IPS-18c (cell line): Measurements from ENCODE around the gene PPFIBP1.
A peak's percentile ranks its signal among the peaks of the same experiment; 100 is the strongest.

Source experiments
- H3K4me3 ChIP-seq: 2 replicates; pipeline ENCODE4 v1.7.0; 2013; ENCODE audit warnings: low read depth, mild to moderate bottlenecking, low read length, moderate library complexity; ENCODE audit not compliant: insufficient read depth
- H3K9me3 ChIP-seq: one replicate; pipeline ENCODE4 v1.6.1; 2013; ENCODE audit warnings: mild to moderate bottlenecking, low read length, moderate library complexity; ENCODE audit not compliant: control insufficient read depth, insufficient read depth

PPFIBP1 gene

GRCh38 chr12:27688671-27689070, 164.7 kb downstream of the PPFIBP1 start:
- no peaks in the 10 kb centered on the region for H3K9me3 ChIP-seq
- no peak overlapping the region for H3K4me3 ChIP-seq

DNA sequence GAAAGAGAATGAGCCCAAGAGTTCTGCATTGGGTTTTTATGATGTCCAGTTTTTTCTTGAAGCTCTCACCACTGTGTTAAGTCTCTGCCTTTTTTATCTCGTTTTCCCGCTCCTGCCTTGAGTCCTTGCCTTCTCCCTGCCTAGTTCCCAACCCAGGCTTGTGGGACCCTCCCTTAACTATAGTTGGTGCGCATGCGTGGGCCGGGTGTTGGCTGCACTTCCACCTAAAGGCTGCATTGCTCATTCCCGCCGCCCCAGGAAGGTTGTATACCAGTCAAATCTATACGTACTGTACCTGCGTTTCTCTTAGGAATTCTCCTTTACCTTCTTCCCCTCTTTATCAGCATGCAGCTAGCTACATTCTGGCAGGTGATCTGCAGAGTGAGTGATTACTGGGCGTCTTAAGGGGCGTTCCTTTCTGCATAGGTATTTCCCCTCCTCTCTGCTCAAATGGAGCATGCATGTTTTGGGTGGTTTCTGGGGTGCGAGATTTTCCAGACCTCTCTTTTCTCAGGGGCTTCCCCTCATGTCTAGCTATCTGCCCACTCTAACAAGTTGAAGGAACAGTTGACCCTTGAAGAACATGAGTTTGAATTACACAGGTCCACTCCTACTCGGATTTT, 165.7 kb downstream of the PPFIBP1 start:
- Histone ChIP-seq H3K9me3 (no peaks in the 10 kb centered on the region), H3K4me3 (no peak overlapping the region)

DNA sequence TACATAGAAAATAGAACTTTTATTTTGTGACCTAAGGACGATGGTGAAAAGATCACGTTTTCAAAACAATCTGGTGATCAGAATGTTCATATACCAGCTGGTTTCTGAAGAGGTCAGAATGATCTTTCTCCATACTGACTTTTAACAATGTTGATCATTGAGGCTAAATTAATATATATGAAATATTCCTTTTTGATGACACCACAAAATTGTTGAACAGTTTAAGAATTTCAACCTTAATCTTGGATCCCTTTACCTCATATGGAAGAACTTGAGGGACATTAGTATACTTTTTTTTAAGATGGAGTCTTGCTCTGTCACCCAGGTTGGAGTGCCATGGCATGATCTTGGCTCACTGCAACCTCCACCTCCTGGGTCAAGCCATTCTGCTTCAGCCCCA, 169.4 kb downstream of the PPFIBP1 start:
- Histone ChIP-seq H3K4me3 (no peak overlapping the region), H3K9me3 (peaks cover under 1% of the 10 kb centered on the region)

DNA sequence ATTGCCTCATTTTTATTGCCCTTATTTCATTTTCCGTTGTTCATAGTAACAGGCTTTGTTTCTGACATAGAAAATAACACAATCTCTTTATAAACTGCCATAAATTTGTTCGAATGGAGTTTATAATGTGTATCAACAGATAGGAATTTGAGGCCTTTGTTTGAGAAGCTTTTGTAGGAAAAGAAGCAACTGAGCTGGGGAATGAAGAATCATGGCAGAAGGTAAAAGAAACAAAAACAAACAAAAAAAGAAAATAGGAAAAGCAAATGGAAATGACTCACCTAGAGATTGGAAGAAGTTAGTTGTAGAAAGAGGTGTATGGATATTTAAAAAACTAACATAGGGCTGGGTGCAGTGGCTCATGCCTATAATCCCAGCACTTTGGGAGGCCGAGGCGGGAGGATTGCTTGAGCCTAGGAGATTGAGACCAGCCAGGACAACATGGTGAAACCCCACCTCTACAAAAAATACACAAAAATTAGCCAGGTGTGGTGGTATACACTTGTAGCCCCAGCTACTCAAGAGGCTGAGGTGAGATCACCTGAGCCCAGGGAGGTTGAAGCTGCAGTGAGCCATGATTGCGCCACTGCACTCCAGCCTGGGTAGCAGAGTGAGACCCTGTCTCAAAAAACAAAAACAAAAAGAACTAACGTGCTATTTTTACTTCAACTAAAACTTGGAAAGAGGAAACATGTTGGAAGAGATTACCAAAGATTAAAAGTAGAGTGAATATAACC, 171.7 kb downstream of the PPFIBP1 start:
- peaks cover 2% of the 10 kb centered on the region for H3K9me3 ChIP-seq
- no peak overlapping the region for H3K4me3 ChIP-seq

DNA sequence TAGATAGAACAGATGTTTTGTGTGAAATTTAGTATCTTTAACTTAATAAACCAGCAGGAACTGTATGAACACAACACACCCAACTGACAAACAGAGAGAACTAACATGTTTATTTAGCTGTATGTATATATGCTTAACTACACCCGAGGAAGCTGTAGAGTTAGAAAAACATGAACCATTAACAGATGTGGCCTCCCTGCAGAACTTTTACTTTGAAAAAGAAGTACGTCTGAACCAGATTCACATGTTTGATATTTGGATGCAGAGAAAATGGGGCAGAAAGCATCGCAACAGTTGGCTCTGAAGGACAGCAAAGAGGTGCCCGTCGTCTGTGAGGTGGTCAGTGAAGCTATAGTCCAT, 172.3 kb downstream of the PPFIBP1 start, which contains the start of gene REP15:
TSS of gene REP15 (plus strand) at position 155 of the 360 bp plus-strand sequence. CDS start at position 271, 116 bp downstream.
- Histone ChIP-seq H3K4me3 (no peak within 1 kb of the TSS), H3K9me3 (peaks cover 2% of the 10 kb centered on the region)

DNA sequence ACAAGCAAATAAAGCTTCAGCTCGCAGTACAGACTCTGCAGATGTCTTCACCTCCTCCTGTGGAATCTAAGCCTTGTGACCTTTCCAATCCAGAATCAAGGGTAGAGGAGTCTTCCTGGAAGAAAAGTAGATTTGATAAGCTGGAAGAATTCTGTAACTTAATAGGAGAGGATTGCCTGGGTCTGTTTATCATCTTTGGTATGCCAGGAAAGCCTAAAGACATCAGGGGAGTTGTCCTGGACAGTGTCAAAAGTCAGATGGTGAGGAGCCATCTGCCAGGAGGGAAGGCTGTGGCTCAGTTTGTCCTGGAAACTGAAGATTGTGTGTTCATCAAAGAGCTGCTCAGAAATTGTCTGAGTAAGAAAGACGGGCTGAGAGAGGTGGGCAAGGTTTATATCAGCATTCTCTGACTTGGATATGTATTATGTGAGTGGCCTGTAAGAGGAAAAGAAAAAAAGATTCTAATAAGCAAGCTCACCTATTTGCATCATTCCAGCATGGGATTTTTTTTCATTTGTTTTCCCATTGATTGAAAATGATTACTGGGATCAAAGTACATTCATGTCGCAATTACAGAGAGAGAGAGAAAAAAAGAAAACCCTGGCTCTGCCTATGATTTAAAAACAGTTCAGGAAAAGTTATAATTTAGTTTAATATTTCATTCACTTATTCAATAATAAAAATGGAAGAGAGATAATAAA, 173.0 kb downstream of the PPFIBP1 start:
- Histone ChIP-seq H3K4me3 (no peak overlapping the region), H3K9me3 (peaks cover 2% of the 10 kb centered on the region)

GRCh38 chr12:27703720-27704452, 179.9 kb downstream of the PPFIBP1 start:
- no peaks in the 10 kb centered on the region for H3K9me3 ChIP-seq
- no peak overlapping the region for H3K4me3 ChIP-seq

DNA sequence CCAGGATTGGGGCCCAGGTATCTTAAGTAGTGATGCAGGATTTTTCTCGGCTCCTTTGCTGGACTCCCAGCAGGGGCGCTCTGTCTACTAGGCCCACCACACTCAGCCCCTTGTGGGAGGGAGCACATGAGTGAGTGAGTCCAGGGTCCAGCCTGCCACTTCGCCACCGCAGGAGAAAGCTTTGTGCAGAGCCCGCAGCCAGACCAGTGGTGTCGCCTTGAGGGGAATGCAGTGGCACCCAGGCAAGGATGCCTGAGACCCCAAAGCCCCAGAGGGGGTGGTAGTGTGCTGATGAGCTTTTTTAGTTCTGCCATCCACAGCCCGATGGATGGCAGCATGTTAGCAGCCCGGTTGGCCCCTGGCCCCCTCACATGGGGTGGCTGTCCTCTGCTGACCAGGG, 181.3 kb downstream of the PPFIBP1 start:
- H3K9me3 ChIP-seq, result no peaks in the 10 kb centered on the region
- no peak overlapping the region for H3K4me3 ChIP-seq

GRCh38 chr12:27707216-27707615, 183.2 kb downstream of the PPFIBP1 start:
- Histone ChIP-seq H3K4me3 (no peak overlapping the region), H3K9me3 (no peaks in the 10 kb centered on the region)

GRCh38 chr12:27709212-27709931, 185.4 kb downstream of the PPFIBP1 start:
- H3K4me3 ChIP-seq, result no peak overlapping the region

GRCh38 chr12:27709932-27710591, 186.1 kb downstream of the PPFIBP1 start:
- Histone ChIP-seq H3K9me3 (no peaks in the 10 kb centered on the region), H3K4me3 (peak overlapping the region; percentile 82)

More at GRCh38 chr12:27709212-27709931, 185.4 kb downstream of the PPFIBP1 start:
- H3K9me3 ChIP-seq, result no peaks in the 10 kb centered on the region

DNA sequence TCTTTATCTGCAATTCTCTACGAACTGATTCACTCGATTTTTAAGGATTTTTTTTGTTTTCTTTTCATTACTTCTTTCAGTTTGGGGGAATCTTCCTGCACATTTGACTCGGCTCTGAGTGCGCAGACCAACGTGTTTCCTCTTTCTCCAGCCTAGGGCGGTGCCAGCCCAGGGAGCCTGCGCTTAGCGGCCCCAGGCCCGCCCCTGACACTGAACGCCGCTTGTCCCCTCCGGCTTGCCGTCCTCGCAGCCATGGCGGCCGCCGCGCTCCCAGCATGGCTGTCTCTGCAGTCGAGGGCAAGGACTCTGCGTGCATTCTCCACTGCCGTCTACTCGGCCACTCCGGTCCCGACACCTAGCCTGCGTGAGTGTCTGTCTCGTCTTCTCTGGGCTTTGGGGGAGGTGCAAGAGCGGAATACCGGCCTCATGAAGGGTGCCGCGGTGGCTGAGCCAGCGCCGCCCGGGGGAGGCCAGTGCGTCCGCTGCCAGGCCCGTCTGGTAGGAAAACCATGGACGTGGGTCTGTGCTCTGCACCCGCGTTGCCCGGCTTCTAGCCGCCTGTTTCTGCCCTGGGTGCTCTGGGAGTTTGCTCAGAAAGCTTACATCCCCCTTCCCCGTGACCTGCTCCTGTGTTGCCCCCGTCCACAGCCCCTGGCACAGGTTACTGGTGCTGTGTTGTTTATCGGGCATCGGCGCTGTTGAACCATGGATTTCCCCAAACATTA, 186.7 kb downstream of the PPFIBP1 start, which contains the start of gene MRPS35:
TSS of gene MRPS35 (plus strand) at position 241 of the 725 bp plus-strand sequence. CDS start at position 253, 12 bp downstream.
- H3K9me3 ChIP-seq, result no peaks in the 10 kb centered on the region
- peak within 1 kb of the TSS; percentile 82 for H3K4me3 ChIP-seq

DNA sequence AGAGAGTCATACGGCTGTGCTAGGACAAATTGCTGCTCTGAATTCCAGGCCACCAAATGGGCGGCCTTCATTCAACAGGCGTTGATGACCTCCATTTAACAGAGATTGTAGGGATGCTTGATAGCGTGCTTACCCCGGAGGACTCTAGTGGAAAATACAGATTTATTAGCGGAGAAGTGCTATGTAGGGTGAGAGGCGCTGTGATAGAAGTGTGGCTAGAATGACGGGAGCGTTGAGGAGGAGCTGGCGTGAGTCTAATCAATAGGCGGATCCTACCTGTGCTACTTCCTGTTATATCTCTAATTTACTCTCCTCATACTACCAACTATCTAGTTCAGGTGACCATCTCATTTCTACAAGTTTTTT, 187.3 kb downstream of the PPFIBP1 start:
- Histone ChIP-seq H3K9me3 (no peaks in the 10 kb centered on the region), H3K4me3 (peak overlapping the region; percentile 82)

- no peaks in the 10 kb centered on the region for H3K9me3 ChIP-seq
- peak overlapping the region; percentile 82; the same call in 1 of the 2 replicates for H3K4me3 ChIP-seq
Measured at GRCh38 chr12:27711967-27712366, 188.0 kb downstream of the PPFIBP1 start.

DNA sequence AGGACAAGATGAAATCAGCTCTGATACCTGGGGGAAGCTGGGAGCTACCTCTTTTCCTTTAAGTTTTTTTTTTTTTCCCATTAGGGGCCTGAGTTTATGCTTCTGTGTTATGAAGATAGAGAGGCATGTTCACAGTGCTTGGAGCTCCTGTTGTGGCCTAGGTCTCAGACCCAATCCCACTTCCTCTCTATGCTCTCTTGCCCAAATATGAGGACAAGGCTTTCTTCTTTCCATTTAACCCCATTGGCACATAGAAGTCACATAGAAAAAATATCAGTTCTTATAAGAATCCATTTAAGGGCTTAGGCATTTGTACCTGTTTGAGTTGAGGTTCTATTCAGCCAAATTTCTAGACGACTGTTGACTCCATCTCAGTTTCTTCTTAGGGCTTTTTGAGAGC, 199.2 kb downstream of the PPFIBP1 start:
- Histone ChIP-seq H3K4me3 (no peak overlapping the region), H3K9me3 (no peaks in the 10 kb centered on the region)

- Histone ChIP-seq H3K9me3 (no peaks in the 10 kb centered on the region), H3K4me3 (no peak overlapping the region)
Measured at GRCh38 chr12:27730097-27730588, 206.1 kb downstream of the PPFIBP1 start.
